Heart left ventricle (tissue), 13 donors: ENCODE measurements around the gene TFF3.

Source experiments
- CTCF ChIP-seq, 12 donors: fragments of 200-600 bp; sonication (generic) in 4 of 12; IDR thresholded peaks; one replicate each; pipeline versions ENCODE4 v1.5.0 to v1.8.0; 2018 to 2022; ENCODE audit warnings: antibody characterized with exemption in 12 of 12, mild to moderate bottlenecking in 5 of 12
- POLR2A ChIP-seq, 2 donors: fragments of 450-650 bp; IDR thresholded peaks; one replicate each; pipeline ENCODE4 v1.6.1; 2017; ENCODE audit warnings: antibody characterized with exemption in 2 of 2, mild to moderate bottlenecking in 2 of 2, moderate library complexity in 2 of 2
- donor health status: ischemic (EF 13 %, LVEDD 7.1; RV severe dilation, severe dysfunction).
- donor health status: DM: no; HTN: yes; CAD: no.
- donor health status: DM: no; HTN: no; CAD: no.
- donor health status: ischemic (EF 25% LVEDD 6.9; RV normal size, moderate dysfunction).
- donor health status: ischemic (EF 25% LVEDD 5.7; RV mildly dilated, moderate dysfunction).
- donor health status: ischemic (EF 35%, LVEDD 5.7; RV mildly dilated, moderate dysfunction).
- donor health status: nonischemic (EF 11% LVEDD 7.7; RV severe dilation, severe dysfunction).
- donor health status: DM: yes; HTN: yes; CAD: no.
- donor health status: PGD.
- donor health status: ischemic (EF 29% LVEDD 5.4; RV normal size, mild dysfunction).
- donor health status: nonischemic (EF 23%, LVEDD 6.1; RV moderate dilation, normal function).

- TF ChIP-seq POLR2A (IDR thresholded peaks at IDR 0.05) (no peak), CTCF (IDR thresholded peaks at IDR 0.05) (no peak)
Observed at GRCh38 chr21:42311816-42312625, 3.2 kb downstream of the TFF3 start.
